ENCODE results near the gene WBP1L. TPM values are rescaled to one million over a fixed set of nuclear protein-coding genes. Genes with fewer than 3 reads are reported as not detected.
"Not testable (repeated sequence)": the region's sequence is repeated elsewhere in the genome, so short reads cannot be mapped to it uniquely, and the experiment has no call there.

The WBP1L gene
- total and polyA plus RNA-seq, 2 donors: 30.1 to 42.6 TPM

DNA sequence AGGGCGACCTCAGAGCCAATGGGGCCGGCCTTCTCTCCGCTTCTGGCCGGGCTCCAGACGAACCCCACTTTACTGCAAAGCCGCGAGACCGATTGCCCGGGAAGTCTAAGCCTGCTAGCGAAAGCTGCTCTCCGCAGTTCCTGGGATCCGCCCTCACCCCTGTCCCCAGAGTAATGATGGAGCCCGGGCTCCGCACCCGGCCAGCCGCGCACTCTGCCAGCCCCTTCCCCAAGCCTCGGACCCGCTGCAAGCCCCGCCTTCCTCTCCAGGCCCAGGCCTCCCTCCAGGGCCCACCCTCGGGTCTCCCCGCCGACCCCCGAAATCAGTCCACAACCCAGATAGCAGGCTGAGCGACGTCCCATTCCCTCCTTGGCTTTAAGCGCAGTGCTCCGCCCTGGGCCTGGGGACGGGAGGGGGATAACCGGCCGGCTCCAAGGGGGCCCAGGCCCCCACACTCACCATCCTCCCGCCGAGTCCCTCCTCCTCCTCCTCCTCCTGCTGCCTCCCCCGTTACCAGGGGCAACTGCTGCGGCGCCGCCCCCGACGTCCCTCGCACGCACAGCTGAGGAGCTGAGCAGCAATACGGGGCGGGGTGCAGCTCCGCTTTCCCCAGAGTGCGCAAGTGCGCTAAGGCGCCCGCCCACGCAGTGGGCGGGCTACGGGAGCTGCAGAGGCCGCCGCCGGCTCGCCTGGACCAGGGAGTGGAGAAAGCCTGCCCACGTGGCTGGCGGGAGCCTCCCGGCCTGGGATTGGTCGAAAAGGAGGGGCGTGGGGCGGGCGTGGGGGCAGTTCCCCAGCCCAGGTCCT is 29.7 kb upstream of the WBP1L start, which contains the start of gene ARL3:
TSS of gene ARL3 (minus strand) at position 584 of the 807 bp plus-strand sequence. CDS start at position 462, 122 bp downstream.
- H3K4me1 ChIP-seq (ENCODE audit: insufficient read depth): no peaks in the 10 kb centered on the region
- 1% methylated on average over 62 of the region's 62 CpGs for WGBS
- peak within 1 kb of the TSS; percentile 67 for H3K4me3 ChIP-seq (ENCODE audit: low read depth, low read length)
- peak within 1 kb of the TSS; percentile 83 for H3K27ac ChIP-seq (ENCODE audit: low read depth)
- H3K36me3 ChIP-seq (ENCODE audit: insufficient read depth): no peaks in the 10 kb centered on the region
- peak; percentile 95 for DNase-seq (ENCODE audit: extremely low spot score)

DNA sequence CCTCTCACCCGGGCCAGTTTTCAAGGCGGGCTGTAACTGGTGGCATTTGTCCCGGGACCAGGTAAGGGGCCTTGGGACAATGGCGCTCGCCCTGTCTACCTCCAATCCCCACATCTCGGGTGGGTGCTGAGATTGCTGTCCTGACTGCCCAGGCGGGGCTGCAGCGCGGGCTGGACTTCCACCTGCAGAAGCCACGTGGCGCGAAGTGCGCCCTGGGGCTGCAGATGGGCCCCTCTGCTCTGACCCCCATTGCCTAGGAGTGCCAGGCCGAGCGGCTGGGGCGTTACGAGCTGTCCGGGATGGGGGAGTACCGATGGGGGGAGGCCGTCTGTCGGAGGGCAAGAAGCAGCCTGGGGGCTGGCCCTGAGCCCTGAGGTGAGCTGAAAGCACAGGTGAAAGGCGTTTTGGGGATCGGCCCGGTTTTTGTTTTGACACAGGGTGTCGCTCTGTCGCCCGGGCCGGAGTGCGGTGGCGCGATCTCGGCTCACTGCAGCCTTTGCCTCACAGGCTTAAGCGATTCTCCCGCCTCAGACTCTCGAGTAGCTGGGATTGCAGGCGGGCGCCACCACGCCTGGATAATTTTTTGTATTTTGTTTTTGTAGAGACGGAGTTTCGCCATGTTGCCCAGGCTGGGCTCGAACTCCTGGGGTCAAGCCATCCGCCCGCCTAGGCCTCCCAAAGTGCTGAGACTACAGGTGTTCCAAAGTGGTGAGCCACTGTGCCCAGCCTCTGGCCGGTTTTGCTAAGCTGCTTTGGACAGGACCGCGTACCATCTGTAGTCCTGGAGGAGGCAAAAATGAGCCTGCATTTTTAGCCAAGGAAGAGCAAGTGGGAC is 28.9 kb upstream of the WBP1L start, which contains the start of gene SFXN2:
TSS of gene SFXN2 (plus strand) at position 16 of the 835 bp plus-strand sequence. CDS start 12,001 bp downstream, outside the sequence.
- WGBS: 4% methylated on average over 46 of the region's 46 CpGs
- Histone ChIP-seq H3K36me3 (ENCODE audit: insufficient read depth) (no peaks in the 10 kb centered on the region), H3K27ac (ENCODE audit: low read depth) (peak within 1 kb of the TSS; percentile 83), H3K4me3 (ENCODE audit: low read depth, low read length) (peak within 1 kb of the TSS; percentile 67), H3K4me1 (ENCODE audit: insufficient read depth) (no peaks in the 10 kb centered on the region)
- DNase-seq (ENCODE audit: extremely low spot score): no peak

DNA sequence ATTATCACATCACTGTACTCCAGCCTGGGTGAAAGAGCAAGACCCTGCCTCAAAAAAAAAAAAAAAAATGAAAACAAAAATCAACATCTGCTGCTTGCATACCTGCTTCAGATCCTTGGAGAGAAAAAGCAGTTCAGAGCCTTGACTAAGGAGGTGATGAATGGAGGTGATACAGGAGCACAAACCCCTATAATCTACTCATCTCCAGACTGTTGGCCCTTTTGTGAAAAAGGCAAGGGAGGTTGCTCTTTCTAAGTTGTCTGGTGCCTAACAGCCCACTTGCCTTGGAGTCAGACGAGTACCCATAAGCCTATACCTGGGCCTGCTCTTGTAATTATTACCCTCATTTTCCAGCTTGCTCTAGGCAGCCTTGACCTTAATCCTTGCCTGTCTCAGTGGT is 27.9 kb upstream of the WBP1L start:
- Histone ChIP-seq H3K27ac (ENCODE audit: low read depth) (no peak overlapping the region), H3K4me1 (ENCODE audit: insufficient read depth) (no peaks in the 10 kb centered on the region), H3K36me3 (ENCODE audit: insufficient read depth) (no peaks in the 10 kb centered on the region), H3K4me3 (ENCODE audit: low read depth, low read length) (no peak overlapping the region)
- WGBS: 90% methylated on average over 1 of the region's 1 CpG
- no peak for DNase-seq (ENCODE audit: extremely low spot score)

GRCh38 chr10:102716900-102717565 is 26.7 kb upstream of the WBP1L start:
- not testable (repeated sequence) for H3K27ac ChIP-seq (ENCODE audit: low read depth); DNase-seq (ENCODE audit: extremely low spot score); H3K36me3 ChIP-seq (ENCODE audit: insufficient read depth); H3K4me3 ChIP-seq (ENCODE audit: low read depth, low read length); H3K4me1 ChIP-seq (ENCODE audit: insufficient read depth)
- WGBS: 96% methylated on average over 18 of the region's 18 CpGs

- DNase-seq (ENCODE audit: extremely low spot score): no peak
- no peak overlapping the region for H3K27ac ChIP-seq (ENCODE audit: low read depth)
- 41% methylated on average over 3 of the region's 3 CpGs for WGBS
Measured at GRCh38 chr10:102718220-102718619, 25.5 kb upstream of the WBP1L start.

DNA sequence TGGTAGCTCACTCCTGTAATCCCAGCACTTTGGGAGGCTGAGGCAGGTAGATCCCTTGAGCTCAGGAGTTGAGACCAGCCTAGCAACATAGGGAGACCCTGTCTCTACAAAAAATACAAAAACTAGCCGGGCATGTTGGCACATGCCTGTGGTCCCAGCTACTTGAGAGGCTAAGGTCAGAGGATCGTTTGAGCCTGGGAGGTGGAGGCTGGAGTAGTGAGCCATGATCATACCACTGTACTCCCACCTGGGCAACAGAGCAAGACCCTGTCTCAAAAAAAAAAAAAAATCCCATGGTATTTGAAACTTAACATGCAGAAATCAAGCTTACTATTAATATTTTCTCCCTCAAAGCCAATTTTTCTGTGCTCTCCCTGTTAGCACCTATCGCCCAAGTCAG is 23.4 kb upstream of the WBP1L start:
- H3K36me3 ChIP-seq (ENCODE audit: insufficient read depth): no peaks in the 10 kb centered on the region
- DNase-seq (ENCODE audit: extremely low spot score): no peak
- H3K4me1 ChIP-seq (ENCODE audit: insufficient read depth): no peaks in the 10 kb centered on the region
- 91% methylated on average over 3 of the region's 3 CpGs for WGBS
- H3K4me3 ChIP-seq (ENCODE audit: low read depth, low read length): no peak overlapping the region
- no peak overlapping the region for H3K27ac ChIP-seq (ENCODE audit: low read depth)

More at GRCh38 chr10:102718220-102718619, 25.5 kb upstream of the WBP1L start:
- Histone ChIP-seq H3K4me1 (ENCODE audit: insufficient read depth) (no peaks in the 10 kb centered on the region), H3K36me3 (ENCODE audit: insufficient read depth) (no peaks in the 10 kb centered on the region), H3K4me3 (ENCODE audit: low read depth, low read length) (no peak overlapping the region)

DNA sequence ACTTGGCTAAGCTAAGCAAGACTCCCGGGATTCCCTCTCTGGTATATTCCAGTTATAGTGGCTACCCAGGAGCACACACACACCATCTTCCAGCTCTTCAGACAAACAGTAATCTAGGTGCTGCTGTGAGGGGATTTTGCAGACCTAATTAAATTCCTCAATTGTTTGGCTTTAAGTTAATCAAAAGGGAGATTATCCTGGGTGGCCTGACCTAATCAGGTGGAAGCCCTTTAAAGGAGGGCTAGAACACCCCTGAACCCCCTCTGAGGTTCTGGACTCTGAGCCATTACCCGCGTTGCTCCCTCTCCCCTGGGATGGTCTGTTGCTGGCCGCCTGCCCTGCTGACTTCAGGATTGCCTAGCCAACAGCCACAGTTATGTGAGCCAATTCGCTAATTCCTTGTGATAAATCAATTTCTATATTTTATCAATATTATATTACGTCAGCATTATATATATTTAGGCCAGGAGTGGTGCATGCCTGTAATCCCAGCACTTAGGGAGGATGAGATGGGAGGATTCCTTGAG is 22.9 kb upstream of the WBP1L start:
- Histone ChIP-seq H3K27ac (ENCODE audit: low read depth) (no peak overlapping the region), H3K36me3 (ENCODE audit: insufficient read depth) (no peaks in the 10 kb centered on the region), H3K4me1 (ENCODE audit: insufficient read depth) (no peaks in the 10 kb centered on the region), H3K4me3 (ENCODE audit: low read depth, low read length) (no peak overlapping the region)
- no peak for DNase-seq (ENCODE audit: extremely low spot score)
- 78% methylated on average over 6 of the region's 6 CpGs for WGBS

DNA sequence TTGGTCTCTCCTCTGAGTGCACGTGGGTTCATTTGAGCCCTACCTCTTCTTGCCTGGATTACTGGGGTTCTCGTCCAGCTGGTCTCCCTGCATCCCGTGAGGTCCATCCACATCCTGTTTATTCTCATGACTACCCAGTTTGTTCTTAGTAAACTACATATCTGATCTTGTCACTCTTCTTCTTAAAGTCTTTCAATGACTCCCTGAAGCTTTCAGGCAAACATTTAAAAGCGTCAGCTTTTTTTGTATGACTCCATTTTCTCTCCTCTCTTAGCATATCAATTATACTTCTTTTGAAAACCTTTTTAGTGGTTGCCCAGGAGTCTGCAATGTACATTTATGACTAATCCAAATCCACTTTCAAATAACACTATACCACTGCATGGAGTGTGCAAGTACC is 21.8 kb upstream of the WBP1L start:
- no peaks in the 10 kb centered on the region for H3K4me1 ChIP-seq (ENCODE audit: insufficient read depth)
- 71% methylated on average over 4 of the region's 4 CpGs for WGBS
- H3K27ac ChIP-seq (ENCODE audit: low read depth): no peak overlapping the region
- H3K4me3 ChIP-seq (ENCODE audit: low read depth, low read length): no peak overlapping the region
- no peaks in the 10 kb centered on the region for H3K36me3 ChIP-seq (ENCODE audit: insufficient read depth)
- DNase-seq (ENCODE audit: extremely low spot score): no peak

DNA sequence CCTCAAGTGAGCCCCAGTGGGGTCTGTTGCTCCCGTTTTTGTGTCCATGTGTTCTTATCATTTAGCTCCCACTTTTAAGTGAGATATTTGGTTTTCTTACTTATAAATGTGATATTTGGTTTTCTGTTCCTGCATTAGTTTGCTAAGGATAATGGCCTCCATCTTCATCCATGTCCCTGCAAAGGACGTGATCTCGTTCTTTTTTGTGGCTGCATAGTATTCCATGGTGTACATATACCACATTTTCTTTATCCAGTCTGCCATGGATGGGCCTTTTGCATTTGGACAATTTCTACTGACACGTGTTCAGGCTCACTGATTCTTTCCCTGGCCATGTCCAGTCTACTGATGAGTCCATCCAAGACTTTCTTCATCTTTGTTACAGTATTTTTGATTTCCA is 19.8 kb upstream of the WBP1L start:
- WGBS: 97% methylated on average over 4 of the region's 4 CpGs
- no peak for DNase-seq (ENCODE audit: extremely low spot score)

DNA sequence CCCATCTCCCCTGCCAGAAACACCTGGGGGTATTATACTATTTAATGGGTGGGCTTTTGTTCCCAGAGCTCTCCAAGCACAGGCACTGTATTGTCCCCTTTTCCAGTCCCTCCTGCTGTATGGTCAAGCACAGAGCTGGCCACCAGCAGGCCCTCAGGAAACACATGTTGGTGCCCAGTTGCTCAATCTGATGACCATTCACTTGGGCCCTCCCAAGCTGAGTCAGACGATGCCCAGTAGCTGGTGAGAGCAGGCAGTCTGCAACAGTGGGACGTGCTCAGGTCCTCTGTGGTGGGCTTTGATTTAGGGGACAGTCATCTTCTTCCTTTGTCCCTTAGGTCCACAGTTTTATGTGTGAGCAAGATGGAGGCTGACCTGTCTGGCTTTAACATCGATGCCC is 17.5 kb upstream of the WBP1L start:
- H3K4me1 ChIP-seq (ENCODE audit: insufficient read depth): no peaks in the 10 kb centered on the region
- 57% methylated on average over 3 of the region's 3 CpGs for WGBS
- DNase-seq (ENCODE audit: extremely low spot score): no peak
- no peak overlapping the region for H3K4me3 ChIP-seq (ENCODE audit: low read depth, low read length)
- H3K27ac ChIP-seq (ENCODE audit: low read depth): no peak overlapping the region
- no peaks in the 10 kb centered on the region for H3K36me3 ChIP-seq (ENCODE audit: insufficient read depth)

More for the DNA sequence above, 19.8 kb upstream of the WBP1L start:
- Histone ChIP-seq H3K4me1 (ENCODE audit: insufficient read depth) (no peaks in the 10 kb centered on the region), H3K27ac (ENCODE audit: low read depth) (no peak overlapping the region), H3K36me3 (ENCODE audit: insufficient read depth) (no peaks in the 10 kb centered on the region), H3K4me3 (ENCODE audit: low read depth, low read length) (no peak overlapping the region)

DNA sequence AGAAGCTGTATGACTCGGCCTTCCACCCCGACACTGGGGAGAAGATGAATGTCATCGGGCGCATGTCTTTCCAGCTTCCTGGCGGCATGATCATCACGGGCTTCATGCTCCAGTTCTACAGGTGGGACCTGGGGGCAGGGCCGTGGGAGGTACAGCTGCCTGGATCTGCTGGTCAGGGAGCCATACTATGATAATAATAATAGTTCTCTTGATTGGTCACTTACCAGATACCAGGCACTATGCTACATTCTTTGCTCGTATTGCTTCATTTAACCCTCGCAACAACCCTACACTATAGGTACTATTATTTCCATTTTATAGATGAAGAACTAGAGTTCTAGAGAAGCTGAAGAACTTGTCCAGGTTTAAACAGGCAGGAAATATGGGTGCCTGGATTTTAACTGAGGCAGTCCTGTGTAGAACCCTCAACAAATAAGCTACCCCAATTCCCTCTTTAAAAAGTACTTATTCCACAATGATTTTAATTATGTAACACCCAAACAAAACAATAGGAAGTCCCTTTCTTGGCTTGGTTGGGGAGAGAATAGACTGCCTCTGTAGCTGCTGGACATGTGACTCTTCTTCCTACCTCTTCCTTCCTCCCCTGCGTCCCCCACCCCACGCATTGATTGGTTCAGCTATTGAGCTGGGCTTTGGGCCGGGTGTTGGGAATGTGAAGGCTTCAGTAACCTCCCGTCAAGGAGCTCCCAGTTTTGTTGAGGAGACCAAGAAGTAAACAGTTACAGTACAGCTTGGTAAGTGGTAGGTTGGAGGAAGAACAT is 16.5 kb upstream of the WBP1L start:
- Histone ChIP-seq H3K4me1 (ENCODE audit: insufficient read depth) (no peaks in the 10 kb centered on the region), H3K27ac (ENCODE audit: low read depth) (no peak overlapping the region), H3K4me3 (ENCODE audit: low read depth, low read length) (no peak overlapping the region), H3K36me3 (ENCODE audit: insufficient read depth) (no peaks in the 10 kb centered on the region)
- WGBS: 78% methylated on average over 13 of the region's 13 CpGs
- no peak for DNase-seq (ENCODE audit: extremely low spot score)

GRCh38 chr10:102729029-102730026 is 14.4 kb upstream of the WBP1L start:
- no peaks in the 10 kb centered on the region for H3K36me3 ChIP-seq (ENCODE audit: insufficient read depth)
- H3K4me3 ChIP-seq (ENCODE audit: low read depth, low read length): no peak overlapping the region
- DNase-seq (ENCODE audit: extremely low spot score): no peak
- 53% methylated on average over 30 of the region's 30 CpGs for WGBS
- H3K4me1 ChIP-seq (ENCODE audit: insufficient read depth): no peaks in the 10 kb centered on the region
- no peak overlapping the region for H3K27ac ChIP-seq (ENCODE audit: low read depth)

All from urinary bladder (tissue), 4 donors.